NCI-H1694 treated with DMSO at 0.1 percent for 48 hours (cell line): Measurements from ENCODE around the gene CCNL2.
"Not testable (repeated sequence)": the region's sequence is repeated elsewhere in the genome, so short reads cannot be mapped to it uniquely, and the experiment has no call there.

ENCODE experiments used
- DNase-seq: peaks from one replicate; lab custom pipeline; 2025; lab: John Stamatoyannopoulos, UW

CCNL2 gene

DNA sequence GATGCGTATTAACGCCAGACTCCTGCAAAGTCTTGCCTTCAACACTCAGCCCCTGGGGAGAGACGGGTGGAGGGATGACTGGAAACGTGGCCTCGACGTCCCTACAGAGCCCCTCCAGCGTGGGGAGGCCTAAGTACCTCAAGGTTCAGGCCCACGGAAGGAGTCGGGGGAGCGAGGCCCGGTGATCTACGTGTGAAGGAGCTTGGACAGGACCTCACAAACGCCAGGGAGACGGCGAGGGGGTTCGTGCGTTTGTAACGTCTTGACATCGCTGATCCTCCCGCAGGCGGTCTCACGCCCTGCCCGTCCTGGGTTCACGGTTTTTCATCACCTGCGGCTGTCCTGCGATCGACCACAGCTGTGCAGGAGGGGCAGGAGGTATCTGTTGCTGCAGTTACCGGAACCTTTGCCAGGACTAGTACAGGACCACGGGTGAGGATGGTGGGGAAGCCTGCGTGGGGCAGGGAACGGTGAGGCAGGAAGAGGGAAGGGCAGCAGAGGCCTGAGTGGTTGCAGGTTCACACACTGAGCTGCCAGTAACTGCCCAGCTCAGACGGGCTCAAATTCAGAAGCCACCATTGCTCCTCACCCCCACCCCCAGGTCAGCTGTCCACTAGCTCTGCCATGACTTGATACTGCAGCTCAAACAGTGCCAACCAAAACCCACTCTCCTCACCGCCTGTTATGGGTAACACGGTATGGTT lies 889 bp upstream of the CCNL2 start:
- DNase-seq = no peak

DNA sequence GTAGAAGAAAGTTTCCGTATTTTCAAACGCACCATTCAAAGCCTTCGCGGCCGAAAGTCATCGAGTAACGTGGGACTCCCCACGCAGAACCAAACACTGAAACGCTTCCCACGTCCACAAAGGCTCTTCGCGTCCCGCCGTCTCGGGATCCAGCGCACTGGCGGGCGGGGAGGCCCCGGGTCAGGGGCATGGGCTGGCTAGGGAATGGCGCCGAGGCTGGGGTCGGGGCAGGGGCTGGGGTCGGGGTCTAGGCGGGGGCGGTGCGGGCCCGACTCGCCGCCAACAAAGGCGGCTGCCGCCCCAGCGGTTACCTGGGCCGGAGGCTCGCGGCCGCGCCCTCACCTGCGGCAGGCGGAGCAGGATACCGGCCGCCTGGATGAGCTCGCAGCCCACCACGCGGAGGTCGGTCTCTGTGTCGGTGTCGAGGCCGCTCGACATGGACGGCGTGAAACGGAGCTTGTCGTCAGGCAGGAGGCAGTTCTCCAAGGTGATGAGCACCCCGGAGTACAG lies 403 bp downstream of the CCNL2 start:
- DNase-seq = no peak

DNA sequence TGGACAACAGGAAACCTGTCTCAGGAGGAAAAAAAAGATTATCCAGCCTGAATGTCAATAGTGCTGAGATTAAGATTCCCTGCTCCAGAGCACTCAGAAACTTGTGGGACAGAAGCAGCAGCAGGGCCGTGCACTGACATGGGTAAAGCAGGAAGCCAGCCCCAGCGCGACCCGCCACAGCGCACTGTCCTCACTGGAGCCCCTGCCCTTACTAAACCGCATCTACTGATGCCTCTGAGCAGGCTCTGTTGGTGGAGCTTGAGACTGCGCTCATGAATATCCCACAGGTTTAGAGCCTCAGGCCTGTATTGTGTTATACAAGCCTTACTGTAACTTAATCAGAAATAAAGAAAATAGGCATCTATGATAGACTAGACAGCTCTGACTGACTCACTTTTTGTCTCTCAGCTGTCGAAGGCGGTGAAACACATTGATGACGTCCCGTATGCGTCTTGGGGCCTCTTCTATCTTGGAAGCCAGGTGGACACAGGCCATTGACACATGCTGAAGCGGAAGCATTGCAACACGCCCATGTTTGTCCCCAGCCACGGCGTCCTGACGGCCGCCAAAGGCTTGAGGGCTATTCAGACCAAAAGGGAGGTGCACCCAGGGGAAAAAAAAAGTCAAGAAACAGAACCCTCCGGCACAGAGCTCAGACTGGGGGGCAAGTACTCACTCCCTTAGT lies 1.2 kb downstream of the CCNL2 start:
- no peak for DNase-seq

DNA sequence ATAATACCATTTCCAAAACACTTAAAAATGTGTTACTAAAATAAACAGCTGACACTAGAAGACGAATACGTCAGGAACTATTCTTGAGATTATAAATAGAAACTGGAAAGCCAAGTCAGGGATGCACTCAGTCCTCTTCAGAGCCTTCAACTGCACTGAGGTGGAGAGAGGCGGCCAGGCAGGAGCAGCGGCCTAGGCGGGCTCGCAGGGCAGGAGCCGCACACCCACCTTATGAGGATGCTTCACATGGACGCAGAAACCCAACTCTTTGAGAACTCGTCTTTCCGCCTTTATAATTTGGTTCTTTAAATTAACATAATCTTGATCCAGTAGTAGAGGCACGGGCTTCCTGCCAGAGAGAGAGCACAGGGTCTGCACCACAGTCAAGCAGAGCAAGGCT lies 4.0 kb downstream of the CCNL2 start:
- no peak for DNase-seq

DNA sequence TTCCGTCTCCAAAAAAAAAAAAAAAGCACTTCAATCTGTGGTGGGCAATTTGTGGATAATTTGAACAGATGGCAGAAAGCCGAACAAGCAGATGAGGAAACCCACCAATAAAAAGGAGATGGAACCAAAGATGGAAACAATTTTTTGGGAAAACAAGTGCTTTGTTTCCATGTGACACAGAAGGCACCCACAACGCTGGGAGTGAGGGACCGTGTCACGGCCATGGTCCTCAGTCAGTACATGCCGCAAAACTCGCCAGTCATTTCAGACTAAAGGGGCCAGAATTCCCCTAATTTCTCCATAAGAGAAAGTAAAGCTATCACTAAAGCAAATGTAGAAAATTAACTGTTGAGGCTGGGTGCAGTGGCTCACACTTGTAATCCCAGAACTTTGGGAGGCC lies 5.0 kb downstream of the CCNL2 start:
- no peak for DNase-seq

DNA sequence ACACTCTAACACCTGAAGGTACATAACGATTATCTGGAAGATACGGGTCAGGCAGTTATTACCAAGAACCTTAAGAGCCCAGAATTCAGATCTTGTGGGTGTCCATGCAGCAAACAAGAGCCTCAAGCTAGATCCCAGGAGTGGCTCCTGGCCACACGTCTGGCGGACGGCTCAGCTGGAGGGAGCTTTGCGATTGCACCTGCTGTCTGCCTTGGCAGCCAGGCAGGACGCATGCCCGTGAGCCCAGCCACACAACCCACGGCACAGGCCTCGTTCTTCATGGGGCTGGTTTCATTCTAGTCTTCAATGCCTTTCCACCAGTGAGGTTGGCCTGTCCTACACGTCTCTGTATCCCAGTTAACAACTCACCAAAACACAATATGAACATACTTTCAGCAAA lies 5.7 kb downstream of the CCNL2 start:
- DNase-seq = no peak

DNA sequence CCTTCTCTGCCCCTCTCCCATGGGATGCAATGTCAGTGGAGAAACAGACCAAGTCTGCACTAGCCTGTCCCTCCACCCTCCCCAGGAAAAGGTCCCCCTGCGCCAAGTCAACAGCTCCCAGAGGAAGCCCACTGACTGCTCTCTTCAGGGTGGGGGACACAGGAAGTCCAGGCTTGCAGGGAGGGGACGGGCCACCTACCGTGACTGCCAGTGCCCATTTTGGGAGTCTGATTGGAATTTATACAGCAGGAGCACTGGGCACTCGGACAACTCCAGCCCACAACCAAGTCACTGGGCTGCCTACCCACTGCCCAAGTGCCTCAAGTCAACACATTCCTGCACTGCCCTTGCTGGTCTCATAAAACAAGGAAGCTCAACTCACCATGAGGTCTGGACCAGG lies 6.1 kb downstream of the CCNL2 start:
- no peak for DNase-seq

DNA sequence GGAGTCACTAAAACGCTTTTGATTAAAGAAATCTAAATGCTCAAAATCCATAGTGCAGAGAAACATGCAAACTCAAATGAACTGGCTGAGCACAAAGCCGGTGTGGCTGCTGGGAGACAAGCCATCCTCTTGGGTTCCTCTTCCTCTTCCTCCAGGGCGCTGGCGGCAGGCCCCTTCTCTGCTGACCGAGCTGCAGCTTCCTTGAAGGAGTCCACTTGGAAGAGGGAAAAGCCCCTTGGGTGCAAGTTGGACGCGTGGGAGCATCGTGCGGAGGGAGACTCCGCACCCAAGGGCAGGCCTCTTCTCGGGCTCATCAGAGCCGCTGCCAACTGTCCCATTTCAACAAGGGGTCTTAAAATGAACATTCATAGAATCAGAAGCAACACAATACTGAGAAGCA lies 7.9 kb downstream of the CCNL2 start:
- DNase-seq = no peak

DNA sequence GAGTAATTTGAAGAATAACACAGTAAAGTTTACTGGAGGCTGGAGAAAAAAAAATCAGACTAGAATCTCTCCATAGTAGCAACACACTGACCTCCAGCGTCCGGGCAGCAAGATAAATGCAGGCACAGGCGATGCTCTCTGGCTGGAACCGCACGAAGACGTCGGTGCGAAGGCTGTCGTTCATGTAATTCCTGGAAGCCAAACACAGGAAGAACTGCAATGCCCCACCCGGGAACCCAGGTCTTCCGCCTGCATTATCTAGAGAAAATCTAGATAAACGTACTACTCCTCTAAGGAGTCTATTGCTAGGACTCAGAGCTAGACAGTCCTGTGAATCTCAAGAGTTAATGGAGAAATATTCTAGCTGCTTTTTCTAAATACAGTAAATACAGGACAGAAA lies 8.5 kb downstream of the CCNL2 start:
- DNase-seq = no peak

DNA sequence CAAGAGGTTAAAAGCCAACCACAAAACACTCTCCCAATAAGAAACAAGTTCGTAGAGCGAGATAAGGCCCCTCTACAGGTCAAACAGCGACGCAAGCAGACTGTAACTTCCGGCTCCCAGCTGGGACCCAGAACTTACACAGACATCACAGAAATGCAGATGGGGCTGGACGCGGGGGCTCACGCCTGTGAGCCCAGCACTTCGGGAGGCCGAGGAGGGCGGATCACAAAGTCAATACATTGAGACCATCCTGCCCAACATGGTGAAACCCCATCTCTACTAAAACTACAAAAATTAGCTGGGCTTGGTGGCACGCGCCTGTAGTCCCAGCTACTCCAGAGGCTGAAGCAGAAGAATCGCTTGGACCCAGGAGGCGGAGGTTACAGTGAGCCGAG lies 11.1 kb downstream of the CCNL2 start:
- DNase-seq = no peak

DNA sequence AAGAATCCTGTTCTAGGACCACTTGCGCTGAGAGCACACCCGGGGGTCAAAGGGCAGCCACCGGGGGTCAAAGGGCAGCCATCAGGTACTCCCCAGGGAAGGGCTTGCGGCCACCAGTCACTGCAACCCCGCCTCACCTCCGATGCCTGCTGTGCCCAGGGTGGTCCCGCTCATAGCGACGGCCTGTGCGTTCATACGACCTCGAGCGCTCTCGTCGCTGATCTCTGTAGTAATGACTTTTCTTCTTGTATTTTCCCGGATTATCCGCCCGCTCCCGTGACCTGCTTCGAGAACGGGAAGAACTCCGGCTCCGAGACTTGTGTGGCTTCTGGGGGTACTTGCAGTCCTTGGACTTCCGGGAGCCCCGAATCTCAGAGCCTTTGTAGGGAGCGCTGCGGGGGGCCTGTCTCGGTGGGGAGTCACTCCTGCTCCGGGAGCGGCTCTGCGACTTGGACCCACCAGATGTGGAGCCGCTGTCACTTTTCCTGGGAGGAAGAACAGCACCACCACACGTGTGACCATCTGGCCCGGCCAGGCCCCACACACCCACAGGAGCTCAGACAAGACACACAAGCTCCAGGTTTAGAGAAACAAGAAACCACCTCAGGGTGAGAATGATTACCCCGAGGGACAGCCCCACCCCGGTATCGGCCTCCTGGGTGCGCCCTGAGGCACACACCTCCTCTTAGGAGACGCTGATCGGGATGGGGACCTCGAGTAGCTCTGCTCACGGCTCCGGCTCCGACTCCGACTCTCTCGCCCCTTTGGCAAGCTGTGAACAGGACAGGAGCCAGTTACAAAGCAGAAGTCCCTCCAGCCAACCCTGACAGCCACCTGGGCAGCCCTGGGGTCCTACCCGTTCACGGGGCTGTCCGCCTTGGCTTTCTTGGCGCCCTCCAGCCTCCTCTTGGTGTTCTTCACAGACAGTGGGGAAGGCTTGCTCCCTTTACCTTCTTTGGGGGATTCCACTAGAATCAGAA lies 11.7 kb downstream of the CCNL2 start:
- no peak for DNase-seq

DNA sequence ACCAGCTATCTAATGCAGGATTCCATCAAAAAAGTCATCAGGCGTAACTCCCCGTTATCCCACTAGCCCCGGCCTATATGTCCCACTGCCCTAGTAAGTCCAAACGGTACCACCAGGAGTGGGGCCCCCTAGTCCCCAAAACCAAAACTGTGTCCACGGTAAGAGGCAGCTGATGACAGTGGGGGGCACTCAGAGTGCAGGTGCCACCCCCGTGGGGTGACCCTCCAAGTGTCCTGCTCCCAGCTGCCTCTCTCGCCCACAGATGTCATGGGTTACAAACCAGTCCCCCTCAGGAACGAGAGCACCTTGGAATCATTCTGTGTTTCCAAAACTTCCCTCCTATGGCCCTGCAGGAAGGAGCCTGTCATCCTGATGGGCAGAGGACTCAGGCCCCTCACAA lies 13.2 kb downstream of the CCNL2 start:
- DNase-seq = no peak

DNA sequence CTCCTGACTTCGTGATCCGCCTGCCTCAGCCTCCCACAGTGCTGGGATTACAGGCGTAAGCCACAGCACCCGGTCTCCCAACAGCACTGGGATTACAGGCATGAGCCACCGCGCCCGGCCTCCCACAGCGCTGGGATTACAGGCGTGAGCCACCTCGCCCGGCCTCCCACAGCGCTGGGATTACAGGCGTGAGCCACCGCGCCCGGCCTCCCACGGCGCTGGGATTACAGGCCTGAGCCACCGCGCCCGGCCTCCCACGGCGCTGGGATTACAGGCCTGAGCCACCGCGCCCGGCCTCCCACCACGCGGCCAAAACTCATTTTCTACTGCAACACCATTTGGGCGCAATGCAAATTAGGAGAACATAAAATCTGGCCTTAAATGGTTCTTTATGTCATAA lies 13.8 kb downstream of the CCNL2 start:
- DNase-seq = not testable (repeated sequence)

DNA sequence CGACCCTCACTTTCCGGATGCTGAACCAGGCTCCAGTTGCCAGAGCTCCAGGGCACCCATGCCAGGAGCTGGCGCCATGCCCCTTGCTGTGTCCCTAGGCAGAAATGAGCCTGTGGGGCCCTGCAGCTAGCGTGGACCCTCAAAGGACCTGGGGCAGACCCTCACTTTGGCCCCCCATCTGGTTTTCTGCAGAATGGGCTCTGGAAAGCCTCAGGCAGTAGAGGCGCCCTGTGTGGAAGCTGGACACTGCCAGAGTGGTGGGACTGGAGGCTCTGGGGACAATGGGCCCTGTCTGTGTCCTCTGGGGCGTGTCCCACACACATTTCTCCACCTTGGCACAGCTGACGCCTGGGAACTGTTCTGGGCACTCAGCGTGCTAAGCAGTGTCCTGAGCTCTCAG lies 17.8 kb downstream of the CCNL2 start:
- no peak for DNase-seq

DNA sequence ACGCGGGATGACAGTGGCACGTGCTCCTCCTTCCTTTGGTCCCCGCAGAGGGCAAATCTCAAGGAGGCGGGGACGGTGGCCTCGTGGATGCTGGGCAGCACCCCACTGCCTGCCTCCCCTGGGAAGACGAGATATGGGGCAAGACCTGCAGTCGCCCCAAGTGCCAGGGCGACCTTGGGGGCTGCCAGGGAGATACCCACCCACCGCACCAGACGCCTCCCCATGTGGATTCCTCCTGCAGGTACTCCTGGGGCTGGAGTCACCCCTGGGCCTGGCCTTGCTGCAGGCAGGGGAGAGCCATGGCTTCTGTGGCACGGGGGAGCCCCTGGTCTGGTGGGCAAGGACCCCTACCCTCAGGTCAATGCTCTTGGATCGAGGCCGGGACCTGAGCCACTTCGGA lies 18.3 kb downstream of the CCNL2 start:
- no peak for DNase-seq

DNA sequence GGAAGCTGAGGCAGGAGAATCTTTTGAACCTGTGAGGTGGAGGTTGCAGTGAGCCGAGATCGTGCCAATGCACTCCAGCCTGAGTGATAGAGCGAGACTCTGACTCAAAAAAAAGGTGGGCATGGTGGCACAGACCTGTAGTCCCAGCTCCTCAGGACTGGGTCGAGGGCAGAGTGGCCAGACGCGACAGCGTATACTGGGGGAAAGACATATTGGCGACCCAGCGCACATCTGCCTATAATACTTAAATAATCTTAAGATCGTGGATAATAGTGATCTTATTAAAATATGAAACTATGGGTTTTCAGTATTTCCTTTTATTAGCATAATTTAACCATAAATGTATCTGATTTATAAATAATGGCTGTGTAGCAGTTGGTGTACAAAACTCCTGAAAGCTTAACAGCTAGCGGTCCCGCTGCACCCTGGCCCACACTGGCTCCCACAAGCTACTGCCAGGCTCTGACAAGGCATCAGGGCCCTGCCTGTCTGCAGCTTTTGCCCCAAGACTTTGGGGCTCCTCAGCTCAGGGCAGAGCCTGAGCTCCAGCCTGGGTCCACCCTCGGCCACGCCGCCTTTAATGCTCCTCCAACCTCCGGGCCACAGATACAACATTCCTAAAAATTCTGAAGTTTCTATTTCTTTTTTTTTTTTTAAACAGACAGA lies 21.5 kb downstream of the CCNL2 start:
- DNase-seq = no peak

DNA sequence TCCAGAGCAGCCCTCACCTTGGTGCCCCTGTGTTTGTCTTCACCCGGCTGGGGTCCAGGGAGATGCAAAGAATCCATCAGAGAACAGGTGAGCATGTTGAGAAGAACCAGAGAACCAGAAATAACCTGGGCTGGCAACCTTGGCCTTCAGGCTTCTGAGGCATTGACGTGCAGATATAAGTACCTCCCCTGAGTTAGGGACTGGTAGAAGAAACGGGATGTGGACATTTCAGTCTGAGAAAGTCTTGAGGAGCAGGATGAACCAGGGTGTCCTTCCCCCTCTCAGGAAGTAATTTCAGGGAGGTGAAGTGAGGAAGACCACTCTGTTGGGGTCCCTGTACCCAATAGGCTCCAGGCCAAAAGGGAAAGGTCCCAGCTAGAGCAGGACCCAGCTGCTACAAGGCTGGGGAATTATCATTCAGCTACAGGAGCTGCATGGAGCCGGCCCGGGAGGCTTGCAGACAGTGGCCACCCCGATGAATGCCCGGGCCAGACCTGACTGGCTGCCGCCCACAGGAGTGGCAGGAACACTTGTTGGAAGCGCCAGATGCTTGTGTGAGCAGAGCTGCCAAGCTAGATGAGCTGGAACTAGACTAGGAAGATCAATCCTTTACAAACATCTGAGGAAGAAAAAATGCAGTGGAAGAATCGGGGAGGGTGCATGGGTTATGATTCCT lies 22.4 kb downstream of the CCNL2 start:
- DNase-seq = no peak

DNA sequence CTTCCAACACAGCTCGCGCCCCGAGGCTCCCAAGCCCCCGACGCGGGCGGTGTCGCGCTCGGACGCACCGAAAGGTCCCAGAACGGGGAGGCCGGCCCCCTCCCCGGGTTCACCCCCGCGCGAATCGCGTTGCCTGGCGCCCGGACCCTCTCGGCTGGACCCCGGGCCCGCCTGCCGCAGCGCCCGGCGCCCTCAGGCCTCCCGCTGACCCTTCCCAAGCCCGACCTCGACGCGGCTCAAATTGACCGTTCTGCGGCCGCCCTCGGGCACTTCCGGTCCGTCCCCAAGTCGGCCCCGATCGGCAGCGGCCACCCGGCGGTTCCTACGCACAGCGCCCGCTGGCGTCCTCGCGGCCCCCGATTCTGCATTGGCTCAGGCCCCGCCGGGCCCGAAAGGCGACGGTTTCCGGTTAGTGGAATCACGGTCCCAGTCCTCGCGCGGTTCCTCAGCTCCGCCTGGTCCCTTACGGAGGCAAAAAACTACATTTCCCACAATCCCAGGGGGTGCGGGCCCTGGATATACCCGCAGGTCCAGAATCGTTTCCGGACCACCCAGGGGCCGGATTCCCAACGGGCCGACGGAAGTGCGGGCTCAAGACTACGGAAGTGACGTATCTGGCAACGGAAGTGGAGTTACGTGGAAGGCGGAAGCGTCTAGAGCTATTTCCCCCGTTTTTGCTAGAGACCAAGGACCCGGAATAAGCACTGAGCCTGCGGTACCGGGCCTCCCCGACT lies 24.0 kb downstream of the CCNL2 start, which contains the start of gene AURKAIP1:
Gene AURKAIP1, minus strand, starts transcription at position 279 of the 734 bp plus-strand sequence. CDS start 451 bp downstream, outside the sequence.
- DNase-seq = peak; percentile 96

DNA sequence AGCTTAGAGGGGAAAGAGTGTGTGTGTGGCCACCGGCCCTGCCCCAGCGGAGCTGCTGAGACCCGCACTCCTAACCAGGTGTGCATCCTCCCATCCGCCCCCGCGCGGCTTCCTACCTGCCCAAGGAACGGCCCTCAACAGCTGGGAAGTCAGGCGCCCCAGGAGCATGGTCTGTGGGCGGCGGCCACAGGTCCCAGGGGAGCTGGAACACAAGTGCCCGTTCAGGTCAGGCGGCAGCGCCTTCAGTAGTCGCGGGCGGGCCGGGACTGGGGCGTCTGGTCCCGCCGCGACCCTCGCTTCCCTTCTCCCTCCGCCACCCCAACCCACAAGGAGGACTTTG lies 24.6 kb downstream of the CCNL2 start:
- no peak for DNase-seq

DNA sequence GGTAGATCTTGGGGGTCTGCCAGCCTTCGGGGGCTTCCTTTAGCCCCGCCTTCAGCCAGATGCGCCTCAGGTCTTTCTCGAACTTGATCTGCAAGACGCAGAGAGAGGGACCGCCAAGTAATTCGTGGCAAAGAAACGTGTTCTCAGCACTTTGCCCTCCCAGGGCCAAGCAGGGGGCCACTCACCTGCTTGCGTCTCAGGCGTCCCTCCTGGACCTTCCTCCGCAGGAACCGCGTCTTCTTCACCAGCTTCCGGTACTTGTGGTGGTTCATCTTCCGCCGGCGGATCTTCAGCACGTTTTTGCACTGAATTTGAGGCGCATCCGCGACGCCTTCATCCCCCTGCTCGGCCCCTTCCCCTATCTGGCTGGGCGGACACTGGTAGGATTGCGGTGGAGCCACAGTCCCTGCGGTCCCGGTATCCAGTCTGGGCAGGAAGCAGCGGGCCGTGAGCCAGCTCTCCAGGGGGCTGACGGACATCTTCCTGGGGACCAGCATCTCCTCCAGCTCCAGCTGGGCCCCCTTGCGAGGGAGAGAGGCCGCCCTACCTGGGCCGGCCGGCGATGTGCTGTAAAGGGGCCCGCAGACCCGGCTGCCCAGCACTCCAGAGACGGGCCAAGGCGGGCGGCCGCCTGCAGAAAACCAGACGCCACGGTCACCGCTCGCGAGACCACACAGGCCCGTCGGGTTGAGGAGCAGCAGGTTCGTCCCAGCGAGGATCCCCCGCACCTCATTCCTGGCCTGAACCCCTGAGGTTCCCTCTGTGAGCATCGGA lies 25.1 kb downstream of the CCNL2 start:
- DNase-seq = no peak
